GM19438 (cell line): ENCODE measurements around the gene NCR2.
"Not testable (repeated sequence)": the region's sequence is repeated elsewhere in the genome, so short reads cannot be mapped to it uniquely, and the experiment has no call there.

Source experiments
- ATAC-seq: cut with Tn5 transposase; IDR thresholded peaks from one replicate; pipeline ENCODE4 v1.9.1; 2021; ENCODE audit warnings: low read depth; ENCODE audit not compliant: unreplicated experiment

The NCR2 gene

GRCh38 chr6:41335296-41335695 is at the start of gene NCR2:
Gene NCR2, plus strand, starts transcription at chr6:41335608. Its CDS starts 269 bp downstream, at chr6:41335877.
- no peak for ATAC-seq

- no peak for ATAC-seq
Measured at GRCh38 chr6:41286544-41287346, 48.7 kb upstream of the NCR2 start, which contains the start of gene TREM1. Gene TREM1, minus strand, starts transcription at chr6:41286682. Its CDS starts 27 bp downstream, at chr6:41286655.

GRCh38 chr6:41288030-41288753 is 47.2 kb upstream of the NCR2 start:
- no peak for ATAC-seq

GRCh38 chr6:41288754-41289129 is 46.7 kb upstream of the NCR2 start:
- ATAC-seq = no peak

- no peak for ATAC-seq
Measured at GRCh38 chr6:41289815-41290214, 45.6 kb upstream of the NCR2 start.

GRCh38 chr6:41291717-41292116 is 43.7 kb upstream of the NCR2 start:
- no peak for ATAC-seq

GRCh38 chr6:41294214-41294872 is 41.1 kb upstream of the NCR2 start:
- ATAC-seq = no peak

GRCh38 chr6:41297248-41297647 is 38.2 kb upstream of the NCR2 start:
- ATAC-seq = not testable (repeated sequence)

GRCh38 chr6:41298785-41299502 is 36.5 kb upstream of the NCR2 start:
- ATAC-seq = no peak

- ATAC-seq = no peak
Measured at GRCh38 chr6:41302638-41303037, 32.8 kb upstream of the NCR2 start.

- no peak for ATAC-seq
Measured at GRCh38 chr6:41306187-41306854, 29.1 kb upstream of the NCR2 start.

- ATAC-seq = no peak
Measured at GRCh38 chr6:41315203-41315602, 20.2 kb upstream of the NCR2 start.

GRCh38 chr6:41315943-41316620 is 19.3 kb upstream of the NCR2 start:
- no peak for ATAC-seq

- no peak for ATAC-seq
Measured at GRCh38 chr6:41318261-41318653, 17.2 kb upstream of the NCR2 start.

- ATAC-seq = peak; percentile 87
Measured at GRCh38 chr6:41318654-41319565, 16.5 kb upstream of the NCR2 start.

GRCh38 chr6:41321183-41321582 is 14.2 kb upstream of the NCR2 start:
- ATAC-seq = no peak

GRCh38 chr6:41325446-41326066 is 9.9 kb upstream of the NCR2 start:
- no peak for ATAC-seq

GRCh38 chr6:41326092-41326491 is 9.3 kb upstream of the NCR2 start:
- ATAC-seq = no peak
